Neutrophil (primary cell): ENCODE measurements around the gene CAB39.

Experiments used
- H3K27ac ChIP-seq: fragments of 200-600 bp; sonication (generic); 2 replicates; pipeline ENCODE4 v1.5.1; 2016; ENCODE audit warnings: mild to moderate bottlenecking, moderate library complexity
- H3K27me3 ChIP-seq: fragments of 200-600 bp; sonication (generic); 2 replicates; pipeline ENCODE4 v1.6.0; 2016; ENCODE audit warnings: mild to moderate bottlenecking
- H3K36me3 ChIP-seq: fragments of 200-600 bp; sonication (generic); 2 replicates; pipeline ENCODE4 v1.5.1; 2017
- H3K4me1 ChIP-seq, 2 experiments: fragments of 200-600 bp in 1 of 2; sonication (generic) in 1 of 2; 1 replicate in 1 of 2; 2 replicates in 1 of 2; pipeline versions ENCODE4 v1.5.1 to v1.6.1; 2013 to 2016; ENCODE audit warnings: low read depth in 1 of 2, low read length in 1 of 2, mild to moderate bottlenecking in 1 of 2, moderate library complexity in 1 of 2; ENCODE audit not compliant: control insufficient read depth in 1 of 2, insufficient read depth in 1 of 2
- H3K4me3 ChIP-seq, 2 experiments: fragments of 200-600 bp in 1 of 2; sonication (generic) in 1 of 2; 1 replicate in 1 of 2; 2 replicates in 1 of 2; pipeline ENCODE4 v1.5.1; 2013 to 2016; ENCODE audit warnings: low read depth in 1 of 2, low read length in 1 of 2, mild to moderate bottlenecking in 1 of 2, moderate library complexity in 1 of 2
- H3K9me3 ChIP-seq: fragments of 200-600 bp; sonication (generic); 2 replicates; pipeline ENCODE4 v1.5.1; 2016
- TF ChIP-seq, protein P1 (sequence below): fragments of 200-600 bp; sonication (generic); IDR thresholded peaks from 2 replicates; pipeline ENCODE4 v1.5.1; 2016; ENCODE audit warnings: antibody characterized with exemption

Gene CAB39

DNA sequence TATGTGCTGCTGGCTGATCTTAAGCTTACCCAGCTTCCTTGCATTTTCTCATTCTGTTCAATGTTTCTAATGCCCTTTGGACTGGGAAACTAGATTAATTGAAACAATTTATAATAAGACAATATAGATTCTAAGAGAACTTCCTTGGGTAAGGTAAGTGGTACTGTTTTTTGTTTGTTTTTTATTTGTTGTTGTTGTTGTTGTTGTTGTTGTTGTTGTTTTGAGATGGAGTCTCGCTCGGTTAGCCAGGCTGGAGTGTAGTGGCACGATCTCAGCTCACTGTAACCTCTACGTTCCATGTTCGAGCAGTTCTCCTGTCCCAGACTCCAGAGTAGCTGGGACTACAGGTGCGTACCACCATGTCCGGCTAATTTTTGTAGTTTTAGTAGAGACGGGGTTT lies 49.1 kb downstream of the CAB39 start:
- TF ChIP-seq, protein P1, sequence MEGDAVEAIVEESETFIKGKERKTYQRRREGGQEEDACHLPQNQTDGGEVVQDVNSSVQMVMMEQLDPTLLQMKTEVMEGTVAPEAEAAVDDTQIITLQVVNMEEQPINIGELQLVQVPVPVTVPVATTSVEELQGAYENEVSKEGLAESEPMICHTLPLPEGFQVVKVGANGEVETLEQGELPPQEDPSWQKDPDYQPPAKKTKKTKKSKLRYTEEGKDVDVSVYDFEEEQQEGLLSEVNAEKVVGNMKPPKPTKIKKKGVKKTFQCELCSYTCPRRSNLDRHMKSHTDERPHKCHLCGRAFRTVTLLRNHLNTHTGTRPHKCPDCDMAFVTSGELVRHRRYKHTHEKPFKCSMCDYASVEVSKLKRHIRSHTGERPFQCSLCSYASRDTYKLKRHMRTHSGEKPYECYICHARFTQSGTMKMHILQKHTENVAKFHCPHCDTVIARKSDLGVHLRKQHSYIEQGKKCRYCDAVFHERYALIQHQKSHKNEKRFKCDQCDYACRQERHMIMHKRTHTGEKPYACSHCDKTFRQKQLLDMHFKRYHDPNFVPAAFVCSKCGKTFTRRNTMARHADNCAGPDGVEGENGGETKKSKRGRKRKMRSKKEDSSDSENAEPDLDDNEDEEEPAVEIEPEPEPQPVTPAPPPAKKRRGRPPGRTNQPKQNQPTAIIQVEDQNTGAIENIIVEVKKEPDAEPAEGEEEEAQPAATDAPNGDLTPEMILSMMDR, result no peak
- Histone ChIP-seq H3K4me1 (peaks cover 40 to 43% of the 10 kb centered on the region in 2 experiments), H3K27me3 (no peaks in the 10 kb centered on the region), H3K9me3 (no peaks in the 10 kb centered on the region), H3K27ac (peak overlapping the region; percentile 3), H3K36me3 (peaks cover 57% of the 10 kb centered on the region), H3K4me3 (no peak overlapping the region)

DNA sequence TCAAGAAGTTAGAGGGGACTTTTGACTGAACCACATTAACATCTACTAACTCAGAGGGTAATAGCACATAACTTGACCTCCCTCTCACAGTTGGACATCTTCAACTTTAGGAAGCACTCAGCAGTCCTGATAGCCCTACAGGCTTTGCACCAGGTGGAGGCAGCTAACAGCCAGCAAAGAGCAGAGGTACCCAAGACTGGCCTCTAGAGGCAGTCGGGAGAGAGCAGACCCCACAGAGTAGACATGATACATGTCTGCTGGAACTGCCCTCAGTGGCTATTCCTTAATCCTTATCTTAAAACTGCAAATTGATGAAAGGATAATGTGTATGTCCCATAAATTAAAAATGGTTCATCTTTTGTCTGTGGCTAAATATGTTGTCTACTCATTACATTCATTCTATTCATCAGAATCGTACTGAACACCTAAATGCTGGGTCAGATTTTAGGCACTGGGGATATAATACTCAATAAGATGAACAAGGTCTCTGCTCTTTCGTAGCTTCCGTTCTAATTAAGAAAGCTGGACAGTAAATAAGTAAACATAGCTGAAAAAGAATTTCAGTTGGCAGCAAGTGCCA lies 49.8 kb downstream of the CAB39 start:
- peaks cover 33 to 36% of the 10 kb centered on the region in 2 experiments for H3K4me1 ChIP-seq
- no peak overlapping the region for H3K4me3 ChIP-seq
- peak overlapping the region; percentile 3 for H3K27ac ChIP-seq
- H3K36me3 ChIP-seq, result peaks cover 64% of the 10 kb centered on the region
- TF ChIP-seq, protein P1, result no peak
- no peaks in the 10 kb centered on the region for H3K27me3 ChIP-seq
- no peaks in the 10 kb centered on the region for H3K9me3 ChIP-seq

DNA sequence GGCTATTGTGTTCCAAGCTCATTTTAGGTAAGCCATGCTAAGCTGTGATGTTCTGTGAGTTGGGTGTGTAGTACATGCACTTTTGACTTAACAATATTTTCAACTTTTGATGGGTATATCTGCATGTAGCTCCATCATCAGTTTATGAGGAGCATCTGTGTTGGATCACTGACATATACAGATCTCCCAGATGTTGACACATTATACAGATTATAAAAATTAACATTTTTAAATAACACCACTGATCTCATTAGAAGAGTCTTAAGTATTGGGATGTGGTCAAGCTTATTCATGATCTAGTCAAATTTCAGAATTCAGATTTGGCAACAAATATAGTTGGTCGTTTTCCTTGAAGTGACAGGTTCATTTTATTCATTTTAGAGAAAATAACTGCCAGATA lies 51.7 kb downstream of the CAB39 start:
- H3K36me3 ChIP-seq, result peaks cover 76% of the 10 kb centered on the region

DNA sequence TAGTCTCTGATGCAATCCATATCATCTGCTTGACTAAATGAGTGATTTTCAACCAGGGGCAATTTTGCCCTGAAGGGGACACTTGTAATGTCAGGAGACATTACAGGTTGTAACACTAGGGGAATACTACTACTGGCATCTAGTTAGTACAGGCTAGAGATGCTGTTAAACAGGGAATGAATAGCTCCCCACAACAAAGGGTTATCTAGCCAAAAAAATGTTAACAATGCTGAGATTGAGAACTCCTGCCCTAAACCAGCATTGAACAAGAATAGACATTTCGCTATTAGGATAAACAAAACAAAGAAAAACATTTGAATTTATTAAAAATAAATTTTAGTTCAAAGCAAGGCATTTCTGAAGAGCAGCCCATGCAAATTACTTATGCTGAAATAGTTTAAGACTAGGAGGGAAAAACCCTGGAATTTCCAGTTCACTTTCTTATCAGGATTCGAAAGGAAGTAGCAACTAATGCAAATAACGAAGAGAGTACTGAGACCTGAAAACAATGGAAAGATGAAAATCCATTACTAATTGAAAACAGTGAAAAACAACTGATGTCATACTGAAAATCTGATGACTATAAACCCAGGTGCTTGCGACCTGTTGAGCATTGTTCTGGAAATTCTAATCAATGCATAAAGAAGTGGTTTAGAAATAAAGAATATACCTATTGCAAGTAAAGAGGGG lies 53.1 kb downstream of the CAB39 start:
- Histone ChIP-seq H3K4me1 (peaks cover 0 to 2% of the 10 kb centered on the region in 2 experiments), H3K27ac (no peak overlapping the region), H3K27me3 (no peaks in the 10 kb centered on the region), H3K9me3 (no peaks in the 10 kb centered on the region), H3K4me3 (no peak overlapping the region), H3K36me3 (peaks cover 77% of the 10 kb centered on the region)
- TF ChIP-seq, protein P1, result no peak

More for the DNA sequence above, 51.7 kb downstream of the CAB39 start:
- peak overlapping the region; percentile 2 for H3K27ac ChIP-seq
- TF ChIP-seq, protein P1, result no peak
- peaks cover 13 to 16% of the 10 kb centered on the region in 2 experiments for H3K4me1 ChIP-seq
- no peaks in the 10 kb centered on the region for H3K9me3 ChIP-seq
- H3K27me3 ChIP-seq, result no peaks in the 10 kb centered on the region
- H3K4me3 ChIP-seq, result no peak overlapping the region

DNA sequence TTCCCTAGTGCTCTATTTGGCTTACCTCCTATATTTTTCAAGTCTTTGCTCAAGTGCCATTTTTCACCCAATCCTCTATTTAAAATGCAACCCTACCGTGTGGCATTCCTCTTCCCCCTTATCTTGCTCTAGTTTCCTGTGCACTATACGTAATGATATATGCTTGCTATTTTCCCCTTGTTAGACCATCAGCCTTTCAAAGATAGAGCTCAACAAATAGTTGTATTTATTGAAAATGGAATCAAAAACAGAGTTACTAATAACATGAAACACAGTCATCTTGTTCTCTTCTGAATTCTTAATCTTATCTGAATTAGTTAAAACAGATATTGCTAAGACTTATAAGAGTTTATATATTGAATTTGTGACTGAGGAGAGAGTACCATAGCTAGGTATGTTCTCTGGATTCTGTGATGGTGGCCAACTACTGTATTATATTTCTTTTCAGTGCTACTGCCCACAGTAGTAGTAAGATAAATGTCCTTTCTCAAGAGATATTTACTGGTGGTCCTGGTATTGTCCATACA lies 55.3 kb downstream of the CAB39 start:
- Histone ChIP-seq H3K4me3 (no peak overlapping the region), H3K9me3 (no peaks in the 10 kb centered on the region), H3K27me3 (no peaks in the 10 kb centered on the region), H3K4me1 (no peaks in the 10 kb centered on the region), H3K36me3 (peaks cover 56% of the 10 kb centered on the region), H3K27ac (peak overlapping the region; percentile 3)
- TF ChIP-seq, protein P1, result no peak
